PC-3 (cell line): Measurements from ENCODE around the gene ZFYVE28. TPM values are rescaled to one million over a fixed set of nuclear protein-coding genes. Genes with fewer than 3 reads are reported as not detected.

ENCODE experiments used
- ATAC-seq: fragments of 200-7000 bp; cut with Tn5 transposase; 2 replicates; pipeline ENCODE4 v1.9.1; 2020; ENCODE audit warnings: mild to moderate bottlenecking, moderate library complexity
- BruUV-seq: library from RNA; stranded (reverse); fragments of 400-500 nt; replicated peaks from 2 replicates; lab custom pipeline; 2021; lab: Mats Ljungman, UMichigan
- CTCF ChIA-PET: fragments of 300-600 bp; sonication (Branson Sonifier 250); formaldehyde crosslinking; loops from one replicate; lab custom pipeline; 2022; ENCODE audit warnings: antibody characterized with exemption; lab: Charles Lee
- POLR2A ChIA-PET: fragments of 300-600 bp; sonication (Branson Sonifier 250); formaldehyde crosslinking; loops from one replicate; lab custom pipeline; 2022; ENCODE audit warnings: antibody characterized with exemption; ENCODE audit not compliant: unreplicated experiment; lab: Charles Lee
- DNase-seq: peaks from one replicate; pipeline ENCODE4 v3.0.0-alpha.2; 2015
- H2AFZ ChIP-seq: fragments of 300-600 bp; sonication (generic); 2 replicates; pipeline ENCODE4 v1.6.0; 2016; ENCODE audit warnings: antibody characterized with exemption, low read length
- H3F3A ChIP-seq: fragments of 300-600 bp; sonication (generic); one replicate; pipeline ENCODE4 v1.6.0; 2017; ENCODE audit warnings: antibody characterized with exemption, low read length, control low read depth, mild to moderate bottlenecking; ENCODE audit not compliant: unreplicated experiment
- H3K27ac ChIP-seq: fragments of 300-600 bp; sonication (generic); 2 replicates; pipeline ENCODE4 v1.5.1; 2016; ENCODE audit warnings: mild to moderate bottlenecking, low read length
- H3K27me3 ChIP-seq: fragments of 300-600 bp; sonication (generic); 2 replicates; pipeline ENCODE4 v1.6.1; 2016; ENCODE audit warnings: low read length, mixed read lengths
- H3K36me3 ChIP-seq: fragments of 300-600 bp; sonication (generic); 2 replicates; pipeline ENCODE4 v1.6.1; 2016; ENCODE audit warnings: low read depth, mixed run types, low read length, mixed read lengths
- H3K4me1 ChIP-seq: fragments of 300-600 bp; sonication (generic); 2 replicates; pipeline ENCODE4 v1.5.1; 2016; ENCODE audit warnings: low read length; ENCODE audit not compliant: insufficient read depth
- H3K4me2 ChIP-seq: fragments of 300-600 bp; sonication (generic); 2 replicates; pipeline ENCODE4 v1.6.0; 2016; ENCODE audit warnings: low read length
- H3K4me3 ChIP-seq: fragments of 300-600 bp; sonication (generic); 2 replicates; pipeline ENCODE4 v1.5.1; 2016; ENCODE audit warnings: mild to moderate bottlenecking, low read length, mixed read lengths
- H3K79me2 ChIP-seq: fragments of 300-600 bp; sonication (generic); 2 replicates; pipeline ENCODE4 v1.6.1; 2017; ENCODE audit warnings: low read length, mixed read lengths
- H3K9ac ChIP-seq: fragments of 300-600 bp; sonication (generic); 2 replicates; pipeline ENCODE4 v1.6.0; 2016; ENCODE audit warnings: mild to moderate bottlenecking, low read length
- H3K9me2 ChIP-seq: fragments of 300-600 bp; sonication (generic); replicated peaks from 2 replicates; pipeline ENCODE4 v1.6.1; 2016; ENCODE audit warnings: mixed run types, low read length, mixed read lengths
- H3K9me3 ChIP-seq: fragments of 300-600 bp; sonication (generic); 2 replicates; pipeline ENCODE4 v1.6.1; 2016; ENCODE audit warnings: low read length, mixed read lengths
- H4K20me1 ChIP-seq: fragments of 300-600 bp; sonication (generic); 2 replicates; pipeline ENCODE4 v1.6.1; 2016; ENCODE audit warnings: low read length, mixed read lengths
- CTCF ChIP-seq: fragments of 300-600 bp; sonication (generic); conservative IDR thresholded peaks from 2 replicates; pipeline ENCODE4 v1.5.1; 2017; ENCODE audit warnings: antibody characterized with exemption, low read depth, mild to moderate bottlenecking, low read length
- EZH2 ChIP-seq: fragments of 300-600 bp; sonication (generic); IDR thresholded peaks from one replicate; pipeline ENCODE4 v1.6.1; 2017; ENCODE audit warnings: antibody characterized with exemption, mild to moderate bottlenecking, low read length; ENCODE audit not compliant: unreplicated experiment
- EZH2phosphoT487 ChIP-seq: fragments of 300-600 bp; sonication (generic); IDR thresholded peaks from 2 replicates; pipeline ENCODE4 v1.6.1; 2018; ENCODE audit warnings: mild to moderate bottlenecking, antibody characterized with exemption, low read length, borderline replicate concordance
- intact Hi-C: fragments of 100-400 bp; cut with micrococcal nuclease; formaldehyde crosslinking; loops from 2 replicates; pipeline ENCODE4 v1.9.0; 2023
- total RNA-seq: library from RNA; depleted of rRNA; stranded (reverse); fragments of >200 nt; gene quantifications from 2 replicates; pipeline ENCODE4 v1.2.3, GENCODE V29; 2014

The ZFYVE28 gene
- total RNA-seq, 1 experiment from 2014 or later: 8.0 TPM

GRCh38 chr4:2451821-2452785 is 33.7 kb upstream of the ZFYVE28 start:
- no peak overlapping the region for H3K9ac ChIP-seq
- H3K9me2 ChIP-seq: no peaks in the 10 kb centered on the region
- TF ChIP-seq CTCF: no peak
- TF ChIP-seq EZH2phosphoT487: no peak
- TF ChIP-seq EZH2: no peak
- no peak overlapping the region for H2AFZ ChIP-seq
- H3K4me1 ChIP-seq: no peaks in the 10 kb centered on the region
- H3K9me3 ChIP-seq: no peaks in the 10 kb centered on the region
- H3K79me2 ChIP-seq: no peaks in the 10 kb centered on the region
- H3K27me3 ChIP-seq: no peaks in the 10 kb centered on the region
- H3K36me3 ChIP-seq: no peaks in the 10 kb centered on the region
- H3K27ac ChIP-seq: no peak overlapping the region
- CTCF ChIA-PET: no interaction called here
- H3K4me2 ChIP-seq: no peak overlapping the region
- H3K4me3 ChIP-seq: no peak overlapping the region
- intact Hi-C loops: no loop called here
- POLR2A ChIA-PET: no interaction called here
- H3F3A ChIP-seq: no peaks in the 10 kb centered on the region
- ATAC-seq (no peak), DNase-seq (no peak)
- no peaks in the 10 kb centered on the region for H4K20me1 ChIP-seq
- BruUV-seq: no TSS peak

- no peaks in the 10 kb centered on the region for H3K27me3 ChIP-seq
- TF ChIP-seq EZH2 (no peak), EZH2phosphoT487 (no peak), CTCF (no peak)
- DNase-seq: no peak
- ChIA-PET CTCF (no interaction called here), POLR2A (no interaction called here)
- no peak overlapping the region for H3K4me3 ChIP-seq
- H3F3A ChIP-seq: no peaks in the 10 kb centered on the region
- H3K4me2 ChIP-seq: no peak overlapping the region
- H3K9ac ChIP-seq: no peak overlapping the region
- intact Hi-C loops: no loop called here
- no peaks in the 10 kb centered on the region for H4K20me1 ChIP-seq
- no peak overlapping the region for H2AFZ ChIP-seq
- H3K27ac ChIP-seq: no peak overlapping the region
- no peaks in the 10 kb centered on the region for H3K9me3 ChIP-seq
- no peaks in the 10 kb centered on the region for H3K4me1 ChIP-seq
- no peaks in the 10 kb centered on the region for H3K36me3 ChIP-seq
- no TSS peak for BruUV-seq
- no peaks in the 10 kb centered on the region for H3K79me2 ChIP-seq
- no peak for ATAC-seq
- no peaks in the 10 kb centered on the region for H3K9me2 ChIP-seq
These were observed 32.6 kb upstream of the ZFYVE28 start for GRCh38 chr4:2451036-2451520.
